GM12874 (cell line): ENCODE results near the gene RGR.

Experiments used
- CTCF ChIP-seq: IDR thresholded peaks from 2 replicates; pipeline ENCODE4 v1.5.1; 2011; ENCODE audit warnings: low read depth, mild to moderate bottlenecking, control low read depth, low read length, moderate library complexity; ENCODE audit not compliant: insufficient read depth

Gene RGR, protein sequence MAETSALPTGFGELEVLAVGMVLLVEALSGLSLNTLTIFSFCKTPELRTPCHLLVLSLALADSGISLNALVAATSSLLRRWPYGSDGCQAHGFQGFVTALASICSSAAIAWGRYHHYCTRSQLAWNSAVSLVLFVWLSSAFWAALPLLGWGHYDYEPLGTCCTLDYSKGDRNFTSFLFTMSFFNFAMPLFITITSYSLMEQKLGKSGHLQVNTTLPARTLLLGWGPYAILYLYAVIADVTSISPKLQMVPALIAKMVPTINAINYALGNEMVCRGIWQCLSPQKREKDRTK

GRCh38 chr10:84244651-84245270 lies at the start of gene RGR:
Gene RGR, plus strand, starts transcription at chr10:84245053. Its CDS starts 38 bp downstream, at chr10:84245091.
- TF ChIP-seq CTCF: no peak

- no peak for TF ChIP-seq CTCF
These were observed 48.8 kb upstream of the RGR start for GRCh38 chr10:84196083-84196482.

DNA sequence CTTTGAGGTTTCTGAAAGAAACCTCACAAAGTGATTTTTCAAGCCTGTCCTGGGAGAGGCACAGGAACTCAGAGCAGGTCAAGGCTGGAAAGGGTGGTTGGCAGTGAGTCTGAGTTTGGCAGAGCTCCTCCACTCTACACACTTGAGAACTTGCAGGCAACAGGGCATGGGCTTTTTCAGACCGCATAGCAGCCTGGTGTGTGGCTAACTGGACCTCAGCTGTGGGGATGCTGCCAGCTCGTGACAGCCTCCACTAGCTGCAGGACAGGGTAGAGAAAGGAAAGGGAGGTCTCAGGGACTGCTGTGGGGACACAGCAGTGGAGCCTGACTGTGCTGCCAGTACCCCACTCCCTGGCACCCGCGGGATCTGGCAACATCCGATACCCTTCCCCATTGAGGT lies 47.9 kb upstream of the RGR start:
- no peak for TF ChIP-seq CTCF

GRCh38 chr10:84197643-84198042 lies 47.2 kb upstream of the RGR start:
- no peak for TF ChIP-seq CTCF

- TF ChIP-seq CTCF: no peak
These were observed 46.5 kb upstream of the RGR start for GRCh38 chr10:84198206-84198915.

GRCh38 chr10:84200537-84201243 lies 44.2 kb upstream of the RGR start:
- no peak for TF ChIP-seq CTCF

DNA sequence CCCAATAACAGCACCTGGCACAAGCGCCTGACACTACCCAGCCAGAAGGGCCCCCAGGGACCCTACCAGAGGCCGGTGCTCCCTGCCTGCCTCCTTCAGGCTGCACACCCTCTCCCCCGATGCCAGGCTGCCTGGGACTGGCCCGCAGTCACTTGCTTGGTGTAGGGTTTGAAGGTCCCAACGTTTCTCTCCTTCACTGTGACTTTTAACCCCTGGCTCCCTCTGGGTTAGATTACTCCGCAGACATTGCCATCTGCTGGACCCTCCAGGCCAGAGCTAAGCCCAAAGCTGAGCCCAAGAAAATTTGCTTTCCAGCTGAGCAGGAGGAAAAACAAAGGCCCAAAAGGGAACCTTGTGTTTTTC lies 43.6 kb upstream of the RGR start:
- no peak for TF ChIP-seq CTCF
